ENCODE data around the gene SIDT1. TPM values are rescaled to one million over a fixed set of nuclear protein-coding genes. Genes with fewer than 3 reads are reported as not detected.
A peak's percentile ranks its signal among the peaks of the same experiment; 100 is the strongest.

The SIDT1 gene
- 0.47 TPM for total RNA-seq
- long read RNA-seq: 0 reads

DNA sequence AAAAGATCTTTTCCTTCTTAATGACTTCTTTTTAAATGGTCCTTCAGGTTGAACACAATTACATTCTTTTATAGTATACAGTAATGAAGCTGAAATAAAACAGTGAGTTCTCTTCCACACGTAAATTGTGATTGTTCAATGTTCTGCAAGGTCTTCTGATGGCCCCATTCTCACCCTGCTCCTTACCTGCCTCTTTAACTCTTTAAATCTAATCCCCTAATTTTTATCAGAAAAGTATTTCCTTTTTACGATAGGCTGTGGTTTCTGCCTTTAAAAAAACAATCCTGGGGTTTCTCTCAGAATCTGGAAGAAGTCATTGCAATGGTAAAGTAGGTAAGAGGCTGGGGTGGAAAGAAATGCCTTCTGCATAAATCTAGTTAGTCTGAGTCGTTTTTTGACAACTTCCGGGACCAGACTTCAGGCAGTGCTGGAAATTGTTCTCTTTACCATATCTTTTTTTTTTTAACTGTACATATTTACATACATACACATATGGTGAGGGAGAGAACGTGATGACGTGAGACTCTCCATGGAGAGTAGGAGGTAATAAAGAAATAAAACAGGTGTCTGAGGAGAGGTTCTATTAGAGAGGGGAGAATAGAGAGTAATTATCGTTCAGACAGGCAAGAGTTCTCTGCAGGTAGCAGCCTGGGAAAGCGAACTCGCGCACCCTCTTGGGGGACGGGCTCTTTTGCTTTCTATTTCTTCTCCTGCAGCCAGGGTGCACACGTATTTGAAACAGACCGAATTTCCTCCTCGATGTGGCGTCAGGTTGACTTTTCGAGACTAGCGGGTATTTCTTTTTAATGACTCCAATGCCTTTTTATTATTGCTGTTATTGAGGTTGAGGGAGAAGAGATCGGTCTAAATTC lies at the start of gene SIDT1:
Gene SIDT1, plus strand, starts transcription at position 730 of the 872 bp plus-strand sequence. CDS start 467 bp downstream, outside the sequence.
- ATAC-seq (peak; percentile 58), DNase-seq (peak; percentile 32)
- intact Hi-C loops (cut with micrococcal nuclease): no loop called here

DNA sequence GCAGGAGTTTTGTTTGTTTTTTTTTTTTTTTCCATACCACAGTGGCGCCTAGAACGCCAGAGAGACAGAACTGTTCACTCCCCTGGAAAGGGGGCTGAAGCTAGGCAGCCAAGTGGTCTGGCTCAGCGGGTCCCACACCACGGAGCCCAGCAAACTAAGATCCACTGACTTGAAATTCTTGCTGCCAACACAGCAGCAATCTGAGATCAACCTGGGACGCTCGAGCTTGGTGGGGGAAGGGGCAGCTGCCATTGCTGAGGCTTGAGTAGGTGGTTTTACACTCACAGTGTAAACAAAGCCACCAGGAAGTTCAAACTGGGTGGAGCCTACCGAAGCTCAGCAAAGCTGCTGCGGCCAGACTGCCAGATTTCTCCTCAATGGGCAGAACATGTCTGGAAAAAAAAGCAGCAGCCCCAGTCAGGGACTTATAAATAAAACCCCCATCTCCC lies 47.2 kb upstream of the SIDT1 start:
- no peak for DNase-seq
- no peak for ATAC-seq
- intact Hi-C loops (cut with micrococcal nuclease): no loop called here

DNA sequence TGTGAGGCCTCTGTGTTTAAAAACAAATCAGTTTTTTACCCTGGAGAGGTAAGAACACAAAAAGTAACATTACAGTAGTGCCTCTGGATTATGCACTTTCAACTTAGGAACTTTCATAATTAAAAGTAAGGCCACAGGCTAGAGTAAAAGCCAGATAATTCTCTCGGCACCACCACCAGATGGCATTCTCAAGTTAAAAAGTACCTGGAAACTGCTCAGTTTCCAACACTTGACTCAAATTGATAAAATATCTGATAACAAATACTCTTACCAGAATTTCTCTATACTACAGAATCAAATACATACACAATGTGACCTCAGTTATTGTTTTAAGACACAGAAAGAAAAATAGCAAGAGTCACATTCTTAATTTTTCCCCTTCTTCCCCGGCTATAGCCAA lies 37.3 kb upstream of the SIDT1 start:
- no peak for DNase-seq
- ATAC-seq: no peak
- intact Hi-C loops (cut with micrococcal nuclease): loop anchor here (5.0 kb wide), 1 partner anchor 132 kb away; no protein-coding TSS in a partner anchor

DNA sequence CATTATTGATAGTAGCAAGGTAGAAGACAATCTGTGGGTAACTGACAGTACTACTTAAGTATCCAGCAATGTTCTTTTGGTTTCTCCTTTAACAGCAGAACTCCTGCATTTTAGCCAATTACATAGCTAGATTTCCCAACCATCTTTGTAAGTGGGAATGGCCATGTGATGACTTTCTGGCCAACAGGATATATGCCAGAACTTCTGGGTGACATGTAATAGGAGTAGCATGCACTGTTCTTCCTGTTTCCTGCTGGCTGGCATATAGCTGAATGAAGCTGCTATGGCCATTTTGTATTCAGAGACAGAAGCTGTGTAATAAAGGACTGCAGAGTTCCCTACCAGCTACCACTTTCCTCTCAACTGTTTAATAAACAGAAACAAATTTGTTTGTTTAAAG lies 35.4 kb upstream of the SIDT1 start:
- no peak for DNase-seq
- intact Hi-C loops (cut with micrococcal nuclease): loop anchor here (5.0 kb wide), 1 partner anchor 130 kb away; no protein-coding TSS in a partner anchor
- ATAC-seq: no peak

DNA sequence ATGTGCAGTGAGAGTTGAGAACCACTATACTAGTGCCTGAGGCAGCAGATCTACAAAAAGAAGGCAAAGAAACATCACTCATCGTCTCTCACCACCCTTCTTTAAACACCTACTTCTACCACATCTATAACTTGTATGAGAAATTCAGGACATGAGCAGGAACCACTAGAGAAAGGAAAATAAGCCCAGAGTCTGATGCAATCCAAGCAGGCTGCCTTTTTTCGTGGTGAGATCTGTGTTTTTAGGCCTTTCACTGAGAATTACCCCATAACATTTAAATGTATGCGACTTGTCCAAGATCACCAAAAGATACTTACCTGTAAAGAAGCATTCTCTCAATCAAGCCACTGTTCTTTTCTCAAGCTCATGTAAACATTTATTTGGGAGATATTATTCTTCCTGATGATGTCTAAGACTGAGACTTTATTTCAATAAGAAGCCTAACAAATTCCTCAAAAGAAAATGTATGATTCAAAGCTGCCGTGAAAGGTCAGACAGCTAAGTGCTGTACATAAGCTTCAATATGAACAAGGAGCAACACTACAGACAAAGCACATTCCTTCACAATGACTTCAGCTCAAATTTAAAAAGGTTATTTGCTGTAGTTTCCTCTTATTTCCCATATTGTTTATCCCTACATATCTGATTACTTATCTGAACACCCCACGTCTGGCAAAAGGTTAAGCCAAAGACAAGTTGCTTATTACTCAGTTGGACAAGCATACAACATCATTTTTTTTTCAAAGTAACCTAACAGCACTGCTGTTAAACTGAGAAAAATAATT lies 33.9 kb upstream of the SIDT1 start:
- intact Hi-C loops (cut with micrococcal nuclease): loop anchor here (5.0 kb wide), 1 partner anchor 129 kb away; no protein-coding TSS in a partner anchor
- no peak for ATAC-seq
- DNase-seq: no peak

DNA sequence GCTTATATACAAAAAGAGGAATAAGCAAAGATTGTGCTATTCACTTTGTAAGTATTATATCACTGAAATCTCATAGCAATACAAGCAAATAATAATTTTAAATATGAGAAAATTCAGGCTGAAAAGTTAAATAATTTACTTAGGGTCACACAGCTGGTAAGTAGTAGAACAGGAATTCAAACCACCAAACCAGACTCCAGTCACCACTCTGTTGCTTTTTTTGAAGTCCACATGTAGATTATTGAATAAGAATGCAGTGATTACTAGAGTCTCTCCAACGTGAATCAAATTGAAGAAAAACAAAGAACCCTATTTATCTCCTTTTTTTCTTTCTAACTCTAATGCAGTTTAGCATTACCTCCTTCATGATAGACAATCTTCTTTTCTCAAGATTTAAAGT lies 33.3 kb upstream of the SIDT1 start:
- DNase-seq: no peak
- no peak for ATAC-seq
- intact Hi-C loops (cut with micrococcal nuclease): loop anchor here (5.0 kb wide), 1 partner anchor 128 kb away; no protein-coding TSS in a partner anchor

DNA sequence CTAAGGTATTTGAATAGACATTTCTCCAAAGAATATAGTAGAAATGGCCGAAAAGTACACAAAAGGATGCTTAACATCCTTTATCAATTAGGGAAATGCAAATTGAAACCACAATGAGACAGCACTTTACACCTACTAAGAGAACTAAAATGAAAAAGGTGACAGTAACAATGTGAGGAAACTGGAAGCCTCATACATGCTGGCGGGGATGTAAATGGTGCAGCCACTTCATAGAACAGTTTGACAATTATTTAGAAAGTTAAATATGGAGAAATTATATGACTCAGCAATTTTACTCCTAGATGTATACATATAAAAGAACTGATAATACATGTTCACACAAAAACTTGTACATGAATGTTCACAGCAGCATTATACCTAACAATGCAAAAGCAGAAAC lies 30.8 kb upstream of the SIDT1 start:
- DNase-seq (no peak), ATAC-seq (no peak)
- intact Hi-C loops (cut with micrococcal nuclease): no loop called here

DNA sequence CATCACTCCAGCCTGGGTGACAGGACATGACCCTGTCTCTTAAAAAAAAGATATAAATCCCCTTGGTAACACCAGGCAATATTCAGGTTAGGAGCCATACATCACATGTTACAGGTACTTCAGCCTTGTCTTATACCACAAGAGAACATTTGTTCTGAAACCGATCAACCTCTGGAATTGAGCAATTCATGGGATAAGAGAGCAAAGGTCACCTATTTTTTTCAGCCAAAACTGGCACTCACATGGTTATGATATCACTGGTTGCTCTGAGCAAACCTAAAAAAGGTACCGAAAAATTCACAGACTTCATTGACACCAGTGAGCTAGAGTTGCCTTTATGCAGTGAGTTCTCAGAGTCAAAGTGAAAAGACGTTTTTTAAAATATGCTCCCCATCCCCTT lies 26.5 kb upstream of the SIDT1 start:
- no peak for ATAC-seq
- intact Hi-C loops (cut with micrococcal nuclease): no loop called here

DNA sequence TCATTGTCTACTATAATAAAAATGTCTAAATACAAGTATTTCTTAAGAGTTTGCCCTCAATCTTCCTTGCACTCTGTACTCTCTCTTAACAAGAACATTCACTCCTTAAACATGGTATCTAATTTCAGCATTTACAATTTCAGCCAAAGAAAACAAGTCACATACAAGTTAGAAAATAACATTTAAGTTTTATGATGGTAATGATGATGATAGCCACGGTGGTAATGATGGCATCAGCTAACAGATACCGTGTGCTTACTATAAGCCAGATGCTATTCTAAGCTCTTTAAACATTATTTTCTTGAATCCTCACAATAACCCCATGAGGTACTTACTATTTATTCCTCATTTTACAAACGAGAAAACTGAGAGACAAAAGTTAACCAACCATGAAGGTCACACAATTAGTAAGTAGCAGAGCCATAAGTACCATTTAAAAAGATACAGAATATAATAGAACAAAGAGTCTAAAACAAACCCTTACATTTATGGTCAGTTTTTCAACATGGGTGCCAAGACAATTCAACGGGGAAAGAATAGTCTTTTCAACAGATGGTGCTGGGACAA lies 24.8 kb upstream of the SIDT1 start:
- ATAC-seq (no peak), DNase-seq (no peak)
- intact Hi-C loops (cut with micrococcal nuclease): no loop called here

More for the DNA sequence above, 26.5 kb upstream of the SIDT1 start:
- DNase-seq: no peak

DNA sequence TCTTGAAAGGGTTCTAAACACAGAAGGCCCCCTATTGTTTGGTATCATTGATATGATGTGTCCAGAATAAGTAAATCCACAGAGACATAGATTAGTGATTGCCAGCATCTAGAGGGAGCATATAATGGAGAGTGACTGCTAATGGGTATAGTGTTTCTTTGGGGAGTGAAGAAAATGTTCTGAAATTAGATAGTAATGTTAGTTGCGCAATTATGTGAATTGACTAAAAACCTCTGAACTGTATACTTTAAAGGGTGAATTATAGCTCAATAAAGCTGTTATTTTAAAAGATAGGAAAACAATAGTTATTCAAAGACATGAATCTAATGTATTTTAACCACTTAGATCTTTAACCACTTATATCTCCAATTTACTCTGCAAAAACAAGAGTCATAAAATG lies 23.4 kb upstream of the SIDT1 start:
- intact Hi-C loops (cut with micrococcal nuclease): no loop called here
- DNase-seq: no peak
- ATAC-seq: no peak

DNA sequence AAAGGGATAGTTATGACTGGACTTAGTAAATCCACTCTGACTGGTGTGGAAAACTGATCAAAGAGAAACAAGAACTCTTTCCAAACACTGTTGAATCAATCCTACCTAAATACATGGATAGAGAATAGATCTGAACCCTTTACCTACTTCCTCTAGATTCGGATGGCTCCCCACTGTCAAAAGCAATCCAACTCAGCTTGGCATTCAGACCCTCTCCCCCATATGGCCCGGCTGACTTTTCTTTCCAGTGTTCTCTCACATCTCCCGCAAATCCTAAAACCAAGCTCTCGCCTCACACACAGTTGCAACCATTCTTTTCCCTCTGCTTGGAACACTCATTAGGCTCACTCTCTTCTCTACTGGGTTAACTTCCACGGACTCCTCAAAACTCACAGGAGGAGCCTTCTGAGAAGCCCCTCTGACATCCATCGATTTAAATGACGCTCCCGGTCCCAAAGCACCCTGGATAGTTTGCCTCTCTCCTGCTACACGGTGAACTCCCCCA lies 18.0 kb upstream of the SIDT1 start:
- intact Hi-C loops (cut with micrococcal nuclease): no loop called here
- no peak for DNase-seq
- ATAC-seq: peak; percentile 18

DNA sequence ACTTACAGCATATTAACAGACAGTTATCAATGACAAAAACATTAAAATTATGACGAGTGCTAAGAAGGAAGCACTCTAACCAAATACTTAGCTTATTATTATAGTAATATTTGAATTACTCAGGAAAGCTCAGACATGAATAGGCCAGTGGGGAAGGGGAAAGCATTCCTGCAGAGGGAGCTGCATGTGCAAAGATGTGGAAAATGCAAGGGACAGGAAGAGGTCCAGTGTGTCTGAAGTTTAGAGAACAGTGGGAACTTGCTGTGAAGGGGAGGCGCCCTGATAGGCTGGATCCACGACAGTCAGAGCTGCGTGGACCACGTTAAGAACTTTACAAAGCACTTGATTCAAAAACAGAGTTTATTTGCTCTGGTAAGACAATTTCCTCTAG lies 16.2 kb upstream of the SIDT1 start:
- DNase-seq: no peak
- ATAC-seq: no peak
- intact Hi-C loops (cut with micrococcal nuclease): no loop called here

DNA sequence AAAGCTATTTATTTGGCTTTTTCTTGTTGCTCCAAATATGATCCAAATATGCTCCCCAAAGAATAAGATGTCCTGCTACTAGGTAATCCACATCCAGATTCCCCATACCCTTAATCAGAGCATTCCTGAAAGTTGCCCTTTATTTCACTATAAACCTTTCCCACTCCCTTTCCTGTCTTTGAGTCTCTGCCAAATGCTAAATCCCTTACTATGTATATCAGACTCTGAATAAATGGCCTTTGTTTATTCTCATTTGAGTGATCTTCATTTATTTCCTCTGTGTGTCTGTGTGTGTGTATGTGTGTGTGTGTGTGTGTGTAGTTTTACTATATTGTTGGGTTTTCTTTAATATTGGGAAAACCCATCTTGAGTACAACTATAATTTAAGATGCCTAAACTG lies 10.4 kb upstream of the SIDT1 start:
- no peak for ATAC-seq
- DNase-seq: no peak
- intact Hi-C loops (cut with micrococcal nuclease): no loop called here

DNA sequence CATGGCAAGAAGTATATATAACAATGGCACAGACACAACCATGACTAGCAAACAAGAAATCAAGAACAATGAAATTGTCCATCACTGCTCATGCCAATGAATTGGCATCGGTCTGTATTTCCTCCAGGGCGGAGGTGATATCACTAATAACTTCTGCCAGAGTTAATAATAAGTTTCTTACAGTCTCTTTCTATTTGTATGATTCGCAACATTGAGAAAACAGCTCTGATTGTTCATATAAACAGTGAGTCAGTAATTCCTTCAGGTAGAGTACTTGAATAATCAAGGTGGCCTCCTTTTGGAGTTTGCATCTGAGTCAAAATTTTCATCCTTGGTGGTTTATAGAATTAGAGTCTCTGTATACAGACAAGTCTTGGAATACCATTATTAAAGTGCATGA lies 9.1 kb upstream of the SIDT1 start:
- intact Hi-C loops (cut with micrococcal nuclease): no loop called here
- ATAC-seq (no peak), DNase-seq (no peak)

DNA sequence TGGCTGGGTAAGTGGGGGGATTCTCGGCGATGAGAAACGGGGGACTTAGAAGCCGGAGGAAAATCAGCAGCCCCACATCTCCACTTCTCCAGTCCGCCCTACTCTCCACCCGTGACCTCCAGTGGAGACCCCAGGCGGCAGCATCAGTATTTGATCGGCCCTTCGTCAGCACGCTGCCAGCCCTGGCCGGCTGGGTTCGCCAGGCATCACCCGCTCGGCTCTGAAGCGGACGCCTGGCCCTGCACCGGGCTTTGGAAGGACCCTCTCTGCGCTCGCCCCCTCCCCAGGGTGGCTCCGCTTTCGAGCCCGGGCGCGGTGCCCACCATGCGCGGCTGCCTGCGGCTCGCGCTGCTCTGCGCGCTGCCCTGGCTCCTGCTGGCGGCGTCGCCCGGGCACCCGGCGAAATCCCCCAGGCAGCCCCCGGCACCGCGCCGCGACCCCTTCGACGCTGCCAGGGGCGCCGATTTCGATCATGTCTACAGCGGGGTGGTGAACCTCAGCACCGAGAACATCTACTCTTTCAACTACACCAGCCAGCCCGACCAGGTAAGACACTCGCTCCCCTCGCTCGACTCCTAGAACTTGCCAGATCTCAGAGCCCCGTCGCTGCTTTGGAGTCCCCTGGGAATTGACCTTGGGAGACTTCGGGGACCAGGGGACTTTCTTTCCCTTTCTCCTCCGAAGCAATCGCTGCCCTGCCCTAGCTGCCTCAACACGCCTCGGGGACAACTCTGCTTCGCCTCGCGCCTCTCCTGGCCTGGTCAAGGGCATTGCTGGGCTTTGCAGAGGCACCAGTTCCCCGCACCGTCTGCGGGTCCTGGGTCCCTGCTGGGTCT lies 561 bp downstream of the SIDT1 start:
- peak; percentile 37 for DNase-seq
- peak; percentile 69 for ATAC-seq
- intact Hi-C loops (cut with micrococcal nuclease): no loop called here

DNA sequence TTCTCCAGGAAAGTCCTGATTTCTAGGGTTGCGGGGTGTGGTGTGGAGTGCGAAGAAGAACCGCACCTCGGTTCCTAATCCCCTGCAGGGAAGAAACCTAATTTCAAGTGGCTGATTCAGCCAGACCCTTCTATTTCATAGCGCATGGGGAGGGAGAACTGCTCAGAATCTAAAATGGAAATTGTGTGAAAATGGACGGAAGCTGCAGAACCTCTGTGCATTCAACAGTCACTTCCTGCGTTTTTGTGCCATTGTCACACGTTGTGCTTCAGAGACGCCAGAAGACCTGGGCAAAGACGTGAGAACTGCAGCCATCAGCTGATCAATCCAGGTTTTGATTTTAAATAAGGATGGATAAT lies 1.2 kb downstream of the SIDT1 start:
- ATAC-seq (no peak), DNase-seq (no peak)
- intact Hi-C loops (cut with micrococcal nuclease): no loop called here

DNA sequence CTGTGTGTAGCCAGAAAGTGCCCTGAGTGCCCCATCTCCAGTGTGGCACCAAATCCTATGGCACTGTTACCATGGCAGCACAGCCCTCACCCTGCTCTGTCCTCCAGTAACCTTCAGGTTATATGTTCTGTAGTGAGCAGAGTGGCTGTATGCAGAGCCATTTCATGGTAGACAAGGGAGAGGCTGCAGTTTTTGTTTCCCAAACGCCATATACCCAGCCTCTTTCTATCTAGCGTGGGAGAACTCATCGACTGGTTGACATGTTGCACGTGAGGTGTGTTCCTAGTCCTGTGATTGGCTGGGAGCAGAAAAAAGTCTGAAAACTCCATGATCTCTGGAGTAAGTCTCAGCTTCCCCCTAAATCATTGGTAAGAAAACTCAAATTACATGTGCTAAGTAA lies 2.0 kb downstream of the SIDT1 start:
- no peak for DNase-seq
- ATAC-seq: no peak
- intact Hi-C loops (cut with micrococcal nuclease): no loop called here

DNA sequence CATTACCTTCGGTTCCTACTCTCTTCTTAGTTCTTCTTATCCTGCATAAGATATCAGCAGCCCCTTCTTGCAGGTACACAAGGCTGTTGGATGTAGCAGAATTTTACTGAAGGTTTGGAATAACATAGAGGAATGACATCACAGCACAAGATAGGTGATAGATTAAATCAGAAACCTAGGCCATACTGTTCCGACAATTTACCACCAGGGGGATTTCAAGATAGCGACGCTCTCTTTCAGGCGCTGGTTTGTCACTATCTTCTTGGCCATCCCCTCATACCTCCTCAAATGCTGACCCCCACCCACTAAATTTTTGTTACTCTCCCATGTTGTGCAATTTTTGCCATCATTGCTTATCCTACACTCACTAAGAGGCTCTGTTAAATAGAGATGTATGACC lies 3.5 kb downstream of the SIDT1 start:
- no peak for ATAC-seq
- DNase-seq: no peak
- intact Hi-C loops (cut with micrococcal nuclease): no loop called here

DNA sequence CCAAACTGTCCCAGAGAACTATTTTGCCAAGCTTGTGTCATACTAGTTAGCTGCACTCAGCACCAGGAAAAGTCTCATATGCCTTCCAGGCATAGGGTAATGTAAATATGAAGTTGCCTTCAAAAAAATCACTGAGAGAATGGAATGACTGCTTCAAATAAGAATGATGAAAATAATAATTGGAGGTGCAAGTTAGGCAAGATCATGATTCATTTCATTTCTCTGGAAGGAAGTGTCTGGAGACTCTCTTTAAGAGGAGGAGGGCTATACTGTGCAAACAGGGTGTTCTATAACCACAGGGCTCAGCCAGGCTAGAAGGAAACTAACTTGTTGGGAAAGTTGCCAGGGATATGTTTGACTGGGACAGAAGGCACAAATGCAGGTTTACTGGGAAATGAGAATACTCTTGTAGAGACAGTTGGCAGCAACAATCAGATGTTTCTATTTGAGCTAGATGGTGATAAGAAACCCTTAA lies 4.3 kb downstream of the SIDT1 start:
- ATAC-seq (no peak), DNase-seq (no peak)
- intact Hi-C loops (cut with micrococcal nuclease): no loop called here
